Osteoblast (primary cell): ENCODE results near the gene EPS8L2. TPM values are rescaled to one million over a fixed set of nuclear protein-coding genes. Genes with fewer than 3 reads are reported as not detected.
"Not testable (repeated sequence)": the region's sequence is repeated elsewhere in the genome, so short reads cannot be mapped to it uniquely, and the experiment has no call there.

ENCODE experiments used
- DNase-seq: peaks from one replicate; pipeline ENCODE4 v3.0.0; 2011; ENCODE audit warnings: low spot score, mixed read lengths; ENCODE audit not compliant: insufficient read length; ENCODE audit errors: missing footprints
- H2AFZ ChIP-seq: 2 replicates; pipeline ENCODE4 v1.6.0; 2011; ENCODE audit warnings: mild to moderate bottlenecking, low read length
- H3K27ac ChIP-seq: 2 replicates; pipeline ENCODE4 v1.5.1; 2011; ENCODE audit warnings: mild to moderate bottlenecking, low read depth, low read length, moderate library complexity
- H3K27me3 ChIP-seq: 2 replicates; pipeline ENCODE4 v1.6.0; 2012; ENCODE audit warnings: mild to moderate bottlenecking, control low read depth, inconsistent platforms, low read length, moderate library complexity; ENCODE audit not compliant: insufficient read depth
- H3K36me3 ChIP-seq: 2 replicates; pipeline ENCODE4 v1.5.1; 2011; ENCODE audit warnings: mild to moderate bottlenecking, low read length, control low read depth, moderate library complexity; ENCODE audit not compliant: insufficient read depth
- H3K4me1 ChIP-seq: 2 replicates; pipeline ENCODE4 v1.5.1; 2011; ENCODE audit warnings: mild to moderate bottlenecking, low read length, control low read depth, moderate library complexity; ENCODE audit not compliant: insufficient read depth
- H3K4me2 ChIP-seq: 2 replicates; pipeline ENCODE4 v1.6.0; 2011; ENCODE audit warnings: mild to moderate bottlenecking, low read length; ENCODE audit not compliant: insufficient read depth
- H3K4me3 ChIP-seq: fragments of 200-600 bp; sonication (generic); 3 replicates; pipeline ENCODE4 v1.5.1; 2012; ENCODE audit warnings: mild to moderate bottlenecking, low read length, inconsistent platforms; ENCODE audit not compliant: insufficient read depth
- H3K79me2 ChIP-seq: 2 replicates; pipeline ENCODE4 v1.6.0; 2012; ENCODE audit warnings: mild to moderate bottlenecking, low read length, control low read depth, inconsistent platforms; ENCODE audit not compliant: insufficient read depth
- H3K9me3 ChIP-seq: 2 replicates; pipeline ENCODE4 v1.5.1; 2011; ENCODE audit warnings: low read depth, low read length, control low read depth
- H4K20me1 ChIP-seq: 2 replicates; pipeline ENCODE4 v1.6.0; 2012; ENCODE audit warnings: mild to moderate bottlenecking, low read length, control low read depth; ENCODE audit not compliant: insufficient read depth
- CTCF ChIP-seq: IDR thresholded peaks from 2 replicates; pipeline ENCODE4 v1.5.1; 2011; ENCODE audit warnings: mild to moderate bottlenecking, low read depth, low read length, moderate library complexity; ENCODE audit errors: extremely low read depth
- total RNA-seq: library from RNA; depleted of rRNA; stranded (reverse); fragments of >200 nt; gene quantifications from 2 replicates; pipeline ENCODE4 v1.2.3, GENCODE V29; 2012

The EPS8L2 gene
- total RNA-seq, 1 donor = 29.7 TPM

- no peak for TF ChIP-seq CTCF
- DNase-seq = peak; percentile 53
- Histone ChIP-seq H2AFZ (no peak overlapping the region), H3K79me2 (peaks cover 4% of the 10 kb centered on the region), H3K27ac (no peak overlapping the region), H3K4me1 (no peaks in the 10 kb centered on the region), H3K9me3 (no peaks in the 10 kb centered on the region), H3K36me3 (peaks cover 49% of the 10 kb centered on the region), H3K4me3 (no peak overlapping the region), H3K4me2 (no peak overlapping the region), H3K27me3 (no peaks in the 10 kb centered on the region), H4K20me1 (no peaks in the 10 kb centered on the region)
Observed at GRCh38 chr11:686451-687243, 19.4 kb upstream of the EPS8L2 start.

- TF ChIP-seq CTCF = no peak
- H3K4me2 ChIP-seq = no peak overlapping the region
- H3K4me3 ChIP-seq = no peak overlapping the region
- H3K27me3 ChIP-seq = no peaks in the 10 kb centered on the region
- H3K27ac ChIP-seq = no peak overlapping the region
- peaks cover 5% of the 10 kb centered on the region for H4K20me1 ChIP-seq
- H3K79me2 ChIP-seq = peaks cover 12% of the 10 kb centered on the region
- no peak for DNase-seq
- H3K9me3 ChIP-seq = no peaks in the 10 kb centered on the region
- no peaks in the 10 kb centered on the region for H3K4me1 ChIP-seq
- no peak overlapping the region for H2AFZ ChIP-seq
- peaks cover 41% of the 10 kb centered on the region for H3K36me3 ChIP-seq
Observed at GRCh38 chr11:687751-688150, 18.3 kb upstream of the EPS8L2 start.

DNA sequence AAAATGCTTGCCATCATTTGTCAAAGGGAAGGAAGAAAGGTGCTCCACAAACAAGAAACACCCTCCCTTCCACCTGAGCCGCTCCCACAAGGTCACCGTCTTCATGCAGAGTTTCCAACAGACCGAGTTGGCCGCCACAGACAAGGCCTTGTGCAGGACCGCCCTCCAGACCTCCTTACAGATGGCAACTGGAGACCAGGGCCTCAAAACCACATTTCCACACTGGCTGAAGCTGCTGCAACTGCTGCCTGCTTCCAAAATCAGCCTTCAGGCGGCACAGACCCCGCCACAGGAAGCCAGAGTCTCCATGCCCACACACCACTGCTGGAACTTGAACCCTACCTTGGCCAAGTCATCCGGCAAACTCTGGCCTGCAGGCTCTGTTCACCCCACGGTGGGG is 17.4 kb upstream of the EPS8L2 start:
- Histone ChIP-seq H3K9me3 (no peaks in the 10 kb centered on the region), H3K4me1 (peaks cover 7% of the 10 kb centered on the region), H3K79me2 (peaks cover 22% of the 10 kb centered on the region), H3K27ac (no peak overlapping the region), H3K36me3 (peaks cover 38% of the 10 kb centered on the region), H3K4me2 (no peak overlapping the region), H4K20me1 (peaks cover 13% of the 10 kb centered on the region), H3K4me3 (no peak overlapping the region), H3K27me3 (no peaks in the 10 kb centered on the region), H2AFZ (no peak overlapping the region)
- peak; percentile 41 for DNase-seq
- TF ChIP-seq CTCF = no peak

- H3K4me1 ChIP-seq = peaks cover 14% of the 10 kb centered on the region
- H3K9me3 ChIP-seq = no peaks in the 10 kb centered on the region
- peaks cover 28% of the 10 kb centered on the region for H3K79me2 ChIP-seq
- TF ChIP-seq CTCF = no peak
- no peaks in the 10 kb centered on the region for H3K27me3 ChIP-seq
- DNase-seq = peak; percentile 66
- H4K20me1 ChIP-seq = peaks cover 17% of the 10 kb centered on the region
- H2AFZ ChIP-seq = no peak overlapping the region
- H3K4me2 ChIP-seq = no peak overlapping the region
- H3K4me3 ChIP-seq = no peak overlapping the region
- H3K36me3 ChIP-seq = peaks cover 33% of the 10 kb centered on the region
- H3K27ac ChIP-seq = peak overlapping the region; percentile 17
Observed at GRCh38 chr11:689625-690024, 16.4 kb upstream of the EPS8L2 start.

- not testable (repeated sequence) for H3K4me3 ChIP-seq, H3K27me3 ChIP-seq, H2AFZ ChIP-seq, DNase-seq, H3K9me3 ChIP-seq, H3K4me2 ChIP-seq, H3K27ac ChIP-seq
- H3K79me2 ChIP-seq = peaks cover 28% of the 10 kb centered on the region
- peaks cover 29% of the 10 kb centered on the region for H3K36me3 ChIP-seq
- peaks cover 17% of the 10 kb centered on the region for H4K20me1 ChIP-seq
- peaks cover 14% of the 10 kb centered on the region for H3K4me1 ChIP-seq
Observed at GRCh38 chr11:690244-690643, 15.8 kb upstream of the EPS8L2 start.
